ENCODE measurements around the gene TAF8. TPM values are rescaled to one million over a fixed set of nuclear protein-coding genes. Genes with fewer than 3 reads are reported as not detected.

The TAF8 gene
- total RNA-seq, 2 donors from 2014 or later = 28.7 to 35.3 TPM

DNA sequence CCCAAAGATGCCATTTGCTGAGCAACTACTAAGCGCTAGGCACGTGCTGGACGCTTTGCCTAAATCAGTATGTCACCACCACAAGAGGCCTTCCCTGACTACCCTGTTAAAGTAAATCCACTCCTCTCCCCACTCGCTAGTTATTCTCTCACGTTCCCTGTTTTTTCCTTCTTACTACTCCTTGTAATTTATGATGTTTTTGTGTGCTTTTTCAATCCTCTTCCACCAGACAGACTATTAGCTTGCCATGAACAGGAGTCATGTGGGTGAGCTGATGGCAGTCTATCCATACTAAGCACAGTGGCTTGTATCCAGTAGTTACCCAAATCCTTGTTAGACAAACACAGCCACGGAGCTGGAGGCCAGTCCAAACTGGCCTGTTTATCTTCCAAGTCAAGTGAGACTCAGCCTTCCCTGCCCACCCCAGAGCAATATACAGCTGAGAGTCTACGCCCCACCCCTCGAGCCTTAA lies 50.9 kb downstream of the TAF8 start:
- no peak overlapping the region for H3K27ac Mint-ChIP-seq
- H3K36me3 Mint-ChIP-seq (ENCODE audit: low read depth) = peaks cover 4% of the 10 kb centered on the region
- H3K4me3 Mint-ChIP-seq = no peak overlapping the region
- peaks cover 9% of the 10 kb centered on the region for H3K4me1 Mint-ChIP-seq
- ATAC-seq (no peak), DNase-seq (no peak)
- H3K9me3 ChIP-seq (ENCODE audit: control insufficient read depth, low read length, poor library complexity, severe bottlenecking) = no peaks in the 10 kb centered on the region
- peaks cover 12% of the 10 kb centered on the region for H3K27me3 Mint-ChIP-seq

DNA sequence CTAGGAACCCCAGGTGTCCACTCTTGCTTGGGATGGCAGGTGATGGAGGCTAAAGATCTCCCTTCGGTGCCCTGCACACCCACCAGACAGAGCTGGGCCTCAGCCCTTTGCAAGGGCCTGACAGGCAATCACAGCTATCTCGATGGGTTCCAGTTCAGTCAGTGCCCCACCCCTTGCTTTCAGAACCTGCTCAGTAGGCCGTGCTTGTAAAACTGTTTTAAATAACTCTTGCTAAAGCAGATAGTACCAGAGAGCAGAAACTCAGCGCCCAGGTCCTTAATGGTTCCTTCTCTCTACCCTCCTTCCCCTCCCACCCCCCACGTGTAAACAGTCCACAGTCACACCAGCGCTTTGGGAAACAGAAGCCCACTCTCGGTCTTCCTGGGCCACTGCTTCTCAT lies 52.9 kb downstream of the TAF8 start:
- no peak for DNase-seq
- H3K9me3 ChIP-seq (ENCODE audit: control insufficient read depth, low read length, poor library complexity, severe bottlenecking) = no peaks in the 10 kb centered on the region
- H3K27me3 Mint-ChIP-seq = peaks cover 9% of the 10 kb centered on the region
- peak overlapping the region; percentile 32 for H3K27ac Mint-ChIP-seq
- ATAC-seq = no peak
- H3K4me1 Mint-ChIP-seq = peaks cover 9% of the 10 kb centered on the region
- peaks cover 4% of the 10 kb centered on the region for H3K36me3 Mint-ChIP-seq (ENCODE audit: low read depth)
- no peak overlapping the region for H3K4me3 Mint-ChIP-seq

DNA sequence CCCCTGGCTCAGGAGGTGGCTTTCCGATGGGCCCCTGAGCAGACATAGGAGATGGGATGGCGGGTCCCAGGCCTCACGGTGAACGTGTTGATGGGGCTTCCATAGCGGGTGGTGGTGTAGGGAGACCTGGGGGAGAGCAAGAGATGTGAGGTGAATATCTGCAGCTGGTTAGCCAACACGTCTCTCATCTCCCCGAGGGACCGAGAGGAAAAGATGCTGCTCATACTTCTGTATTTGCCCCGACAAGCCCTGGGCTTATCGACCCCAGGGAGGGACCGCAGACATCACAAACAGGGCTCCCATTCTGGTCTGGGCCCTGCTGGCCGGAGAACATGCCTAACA lies 53.4 kb downstream of the TAF8 start:
- Mint-ChIP-seq H3K4me3 (peak overlapping the region; percentile 47), H3K36me3 (ENCODE audit: low read depth) (peaks cover 2% of the 10 kb centered on the region), H3K27ac (no peak overlapping the region), H3K27me3 (peaks cover 4% of the 10 kb centered on the region), H3K4me1 (peaks cover 9% of the 10 kb centered on the region)
- ATAC-seq (no peak), DNase-seq (no peak)
- H3K9me3 ChIP-seq (ENCODE audit: control insufficient read depth, low read length, poor library complexity, severe bottlenecking) = no peaks in the 10 kb centered on the region

- Mint-ChIP-seq H3K27me3 (peaks cover 4% of the 10 kb centered on the region), H3K36me3 (ENCODE audit: low read depth) (peaks cover 2% of the 10 kb centered on the region), H3K27ac (no peak overlapping the region), H3K4me1 (peaks cover 9% of the 10 kb centered on the region), H3K4me3 (peak overlapping the region; percentile 56)
- DNase-seq (peak; percentile 40 to 55 (median 50)), ATAC-seq (peak; percentile 87)
- no peaks in the 10 kb centered on the region for H3K9me3 ChIP-seq (ENCODE audit: control insufficient read depth, low read length, poor library complexity, severe bottlenecking)
Observed at GRCh38 chr6:42104095-42104803, 53.9 kb downstream of the TAF8 start.

DNA sequence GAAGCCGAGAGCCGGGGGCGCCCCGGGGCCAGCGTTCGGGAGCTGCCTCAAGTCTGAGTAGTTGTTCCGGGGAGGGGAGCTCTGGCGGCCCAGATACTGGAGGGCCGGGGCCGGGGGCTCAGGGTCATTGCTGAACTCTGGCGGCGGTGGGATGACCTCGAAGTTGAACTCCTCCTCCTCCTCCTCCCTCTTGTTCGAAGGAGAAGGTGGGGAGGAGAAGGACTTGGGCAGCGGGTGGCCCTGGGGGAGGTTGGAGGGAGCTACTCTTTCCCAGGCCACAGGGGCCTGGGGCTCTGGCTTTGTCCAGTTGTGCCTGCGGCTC lies 54.4 kb downstream of the TAF8 start:
- H3K4me3 Mint-ChIP-seq = peak overlapping the region; percentile 56
- no peak for ATAC-seq
- peaks cover 2% of the 10 kb centered on the region for H3K36me3 Mint-ChIP-seq (ENCODE audit: low read depth)
- H3K27ac Mint-ChIP-seq = no peak overlapping the region
- DNase-seq = no peak
- H3K27me3 Mint-ChIP-seq = peaks cover 4% of the 10 kb centered on the region
- no peaks in the 10 kb centered on the region for H3K9me3 ChIP-seq (ENCODE audit: control insufficient read depth, low read length, poor library complexity, severe bottlenecking)
- H3K4me1 Mint-ChIP-seq = peaks cover 9% of the 10 kb centered on the region

GRCh38 chr6:42105156-42105648 lies 54.9 kb downstream of the TAF8 start:
- H3K4me3 Mint-ChIP-seq = peak overlapping the region; percentile 56
- no peak for DNase-seq
- ATAC-seq = no peak
- H3K27ac Mint-ChIP-seq = no peak overlapping the region
- H3K27me3 Mint-ChIP-seq = peaks cover 4% of the 10 kb centered on the region
- H3K36me3 Mint-ChIP-seq (ENCODE audit: low read depth) = peaks cover 2% of the 10 kb centered on the region
- H3K9me3 ChIP-seq (ENCODE audit: control insufficient read depth, low read length, poor library complexity, severe bottlenecking) = no peaks in the 10 kb centered on the region
- peaks cover 9% of the 10 kb centered on the region for H3K4me1 Mint-ChIP-seq

DNA sequence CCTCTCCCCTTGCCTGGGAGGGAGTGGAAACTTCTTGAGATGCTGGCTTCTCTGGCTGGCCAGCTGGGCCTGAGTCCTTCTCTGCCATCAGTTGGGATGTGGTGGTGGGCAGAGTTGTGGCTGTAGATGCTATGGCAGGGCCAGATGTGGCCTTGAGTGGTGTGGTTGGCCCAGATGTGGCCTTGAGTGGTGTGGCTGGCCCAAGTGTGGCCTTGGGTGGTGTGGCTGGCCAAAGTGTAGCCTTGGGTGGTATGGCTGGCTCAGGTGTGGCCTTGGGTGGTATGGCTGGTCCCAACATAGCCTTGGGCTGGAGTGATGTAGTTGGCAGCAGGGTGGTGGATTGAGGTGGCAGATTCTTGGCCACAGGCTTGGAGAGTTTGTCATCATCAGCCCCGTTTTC lies 55.4 kb downstream of the TAF8 start:
- Mint-ChIP-seq H3K27me3 (peaks cover 4% of the 10 kb centered on the region), H3K36me3 (ENCODE audit: low read depth) (peaks cover 2% of the 10 kb centered on the region), H3K4me3 (peak overlapping the region; percentile 25), H3K27ac (no peak overlapping the region), H3K4me1 (peaks cover 9% of the 10 kb centered on the region)
- no peaks in the 10 kb centered on the region for H3K9me3 ChIP-seq (ENCODE audit: control insufficient read depth, low read length, poor library complexity, severe bottlenecking)
- ATAC-seq (no peak), DNase-seq (no peak)

GRCh38 chr6:42106112-42107023 lies 56.0 kb downstream of the TAF8 start:
- H3K9me3 ChIP-seq (ENCODE audit: control insufficient read depth, low read length, poor library complexity, severe bottlenecking) = no peaks in the 10 kb centered on the region
- Mint-ChIP-seq H3K36me3 (ENCODE audit: low read depth) (no peaks in the 10 kb centered on the region), H3K4me3 (peak overlapping the region; percentile 25), H3K27me3 (peaks cover 4% of the 10 kb centered on the region), H3K27ac (no peak overlapping the region), H3K4me1 (peaks cover 9% of the 10 kb centered on the region)
- DNase-seq = no peak
- ATAC-seq = no peak

DNA sequence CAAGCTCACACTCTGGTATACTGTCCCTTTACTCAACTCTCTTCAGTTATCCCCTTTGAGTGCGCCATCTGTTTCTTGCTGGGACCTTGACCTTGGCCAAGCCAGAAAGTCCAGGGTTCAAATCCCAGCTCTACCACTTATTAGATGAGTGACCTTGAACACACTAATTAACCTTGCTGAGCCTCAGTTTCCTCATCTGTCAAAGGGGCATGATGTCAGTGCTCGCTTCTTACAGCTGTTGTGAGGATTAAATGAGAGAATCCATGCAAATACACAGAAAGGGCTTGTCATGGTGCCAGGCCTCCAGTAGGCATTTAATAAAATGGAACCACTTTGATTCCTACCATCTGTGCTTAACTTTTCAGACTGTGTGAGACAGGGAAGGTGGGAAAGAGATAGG lies 57.7 kb downstream of the TAF8 start:
- Mint-ChIP-seq H3K27ac (no peak overlapping the region), H3K36me3 (ENCODE audit: low read depth) (no peaks in the 10 kb centered on the region), H3K4me3 (no peak overlapping the region), H3K27me3 (peaks cover 15% of the 10 kb centered on the region), H3K4me1 (peaks cover 6% of the 10 kb centered on the region)
- no peaks in the 10 kb centered on the region for H3K9me3 ChIP-seq (ENCODE audit: control insufficient read depth, low read length, poor library complexity, severe bottlenecking)
- DNase-seq (no peak), ATAC-seq (no peak)

GRCh38 chr6:42110683-42111082 lies 60.4 kb downstream of the TAF8 start:
- no peak for ATAC-seq
- no peak overlapping the region for H3K4me3 Mint-ChIP-seq
- no peaks in the 10 kb centered on the region for H3K36me3 Mint-ChIP-seq (ENCODE audit: low read depth)
- no peak overlapping the region for H3K27ac Mint-ChIP-seq
- H3K4me1 Mint-ChIP-seq = no peaks in the 10 kb centered on the region
- no peaks in the 10 kb centered on the region for H3K9me3 ChIP-seq (ENCODE audit: control insufficient read depth, low read length, poor library complexity, severe bottlenecking)
- no peak for DNase-seq
- H3K27me3 Mint-ChIP-seq = peaks cover 21% of the 10 kb centered on the region

GRCh38 chr6:42112351-42112750 lies 62.0 kb downstream of the TAF8 start:
- Mint-ChIP-seq H3K27ac (no peak overlapping the region), H3K4me1 (peaks cover 4% of the 10 kb centered on the region), H3K27me3 (peaks cover 35% of the 10 kb centered on the region), H3K36me3 (ENCODE audit: low read depth) (peaks cover 6% of the 10 kb centered on the region), H3K4me3 (no peak overlapping the region)
- no peak for ATAC-seq
- no peak for DNase-seq
- no peaks in the 10 kb centered on the region for H3K9me3 ChIP-seq (ENCODE audit: control insufficient read depth, low read length, poor library complexity, severe bottlenecking)

DNA sequence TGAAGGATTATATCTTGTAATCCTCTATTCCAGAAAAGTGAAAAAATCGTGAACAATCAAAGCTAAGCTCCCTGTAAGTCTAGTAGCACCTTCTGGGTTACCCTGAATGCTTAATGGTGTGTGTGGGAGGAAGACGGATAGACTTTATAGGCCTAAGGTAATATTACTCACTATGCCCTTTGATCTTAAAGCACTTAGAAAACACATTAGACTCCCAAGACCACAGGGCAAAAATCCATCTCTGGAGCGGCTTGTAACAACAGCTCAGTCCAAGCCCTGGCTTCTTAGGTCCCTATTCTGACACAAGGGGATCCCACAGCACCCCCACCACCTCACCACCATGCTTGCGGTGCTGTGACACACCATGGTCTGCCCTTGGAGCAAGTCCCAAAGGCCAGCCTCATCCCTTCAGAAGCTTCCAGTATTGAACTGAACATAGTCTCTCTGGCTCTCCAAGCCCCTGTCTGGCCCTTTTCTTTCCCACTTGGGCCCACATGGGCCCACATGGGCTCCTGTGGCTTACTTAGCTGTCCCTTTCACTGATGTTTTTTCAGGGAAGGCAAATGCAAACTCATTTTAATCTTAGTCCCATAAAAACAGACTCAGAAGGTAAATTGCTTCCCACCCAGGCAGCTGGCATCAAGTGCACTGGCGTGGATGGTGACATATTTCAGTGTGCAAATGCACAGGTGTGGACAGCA lies 63.8 kb downstream of the TAF8 start:
- H3K9me3 ChIP-seq (ENCODE audit: control insufficient read depth, low read length, poor library complexity, severe bottlenecking) = no peaks in the 10 kb centered on the region
- H3K27me3 Mint-ChIP-seq = peaks cover 38% of the 10 kb centered on the region
- H3K36me3 Mint-ChIP-seq (ENCODE audit: low read depth) = peaks cover 6% of the 10 kb centered on the region
- DNase-seq = no peak
- no peak overlapping the region for H3K4me3 Mint-ChIP-seq
- H3K27ac Mint-ChIP-seq = no peak overlapping the region
- ATAC-seq = no peak
- peaks cover 4% of the 10 kb centered on the region for H3K4me1 Mint-ChIP-seq

DNA sequence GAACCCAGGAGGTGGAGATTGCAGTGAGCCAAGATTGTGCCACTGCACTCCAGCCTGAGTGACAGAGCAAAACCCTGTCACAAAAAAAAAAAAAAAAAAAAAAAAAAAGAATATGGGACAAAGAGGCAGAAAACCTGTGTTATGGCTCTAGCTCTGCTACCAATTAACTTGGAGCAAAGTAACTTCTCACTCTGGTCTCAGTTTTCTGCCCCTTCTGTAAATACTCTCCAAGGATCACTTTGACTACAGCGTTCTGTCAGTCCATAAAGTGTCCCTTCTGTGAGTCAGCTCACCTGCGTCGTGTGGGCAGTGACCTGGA lies 67.5 kb downstream of the TAF8 start:
- ATAC-seq (no peak), DNase-seq (no peak)
- Mint-ChIP-seq H3K4me1 (peaks cover 4% of the 10 kb centered on the region), H3K27me3 (peaks cover 24% of the 10 kb centered on the region), H3K36me3 (ENCODE audit: low read depth) (peaks cover 6% of the 10 kb centered on the region), H3K27ac (no peak overlapping the region), H3K4me3 (no peak overlapping the region)
- no peaks in the 10 kb centered on the region for H3K9me3 ChIP-seq (ENCODE audit: control insufficient read depth, low read length, poor library complexity, severe bottlenecking)

All from T-helper 17 cell (primary cell).